ENCODE data around the gene MT1B.
"Not testable (repeated sequence)": the region's sequence is repeated elsewhere in the genome, so short reads cannot be mapped to it uniquely, and the experiment has no call there.

Gene MT1B

GRCh38 chr16:56617212-56618085, 34.2 kb upstream of the MT1B start:
- no peak for DNase-seq (ENCODE audit: low spot score)
- in situ Hi-C loops (cut with MboI; ENCODE audit: low sequenced_read_pairs, unreplicated experiment) = no loop called here
- TF ChIP-seq CTCF (IDR thresholded peaks at IDR 0.05; ENCODE audit: borderline replicate concordance, control extremely low read depth, extremely low read depth, insufficient read depth, missing control alignments) = no peak

GRCh38 chr16:56618138-56618537, 33.5 kb upstream of the MT1B start:
- DNase-seq (ENCODE audit: low spot score) = no peak
- in situ Hi-C loops (cut with MboI; ENCODE audit: low sequenced_read_pairs, unreplicated experiment) = no loop called here
- TF ChIP-seq CTCF (IDR thresholded peaks at IDR 0.05; ENCODE audit: borderline replicate concordance, control extremely low read depth, extremely low read depth, insufficient read depth, missing control alignments) = no peak

- no peak for DNase-seq (ENCODE audit: low spot score)
- in situ Hi-C loops (cut with MboI; ENCODE audit: low sequenced_read_pairs, unreplicated experiment) = no loop called here
- no peak for TF ChIP-seq CTCF (IDR thresholded peaks at IDR 0.05; ENCODE audit: borderline replicate concordance, control extremely low read depth, extremely low read depth, insufficient read depth, missing control alignments)
Measured at GRCh38 chr16:56620339-56620897, 31.3 kb upstream of the MT1B start.

GRCh38 chr16:56621665-56622445, 29.8 kb upstream of the MT1B start:
- in situ Hi-C loops (cut with MboI; ENCODE audit: low sequenced_read_pairs, unreplicated experiment); DNase-seq (ENCODE audit: low spot score): not testable (repeated sequence)

GRCh38 chr16:56623184-56623583, 28.5 kb upstream of the MT1B start:
- in situ Hi-C loops (cut with MboI; ENCODE audit: low sequenced_read_pairs, unreplicated experiment); DNase-seq (ENCODE audit: low spot score): not testable (repeated sequence)

- no peak for DNase-seq (ENCODE audit: low spot score)
- no peak for TF ChIP-seq CTCF (IDR thresholded peaks at IDR 0.05; ENCODE audit: borderline replicate concordance, control extremely low read depth, extremely low read depth, insufficient read depth, missing control alignments)
- in situ Hi-C loops (cut with MboI; ENCODE audit: low sequenced_read_pairs, unreplicated experiment) = no loop called here
Measured at GRCh38 chr16:56623637-56624036, 28.0 kb upstream of the MT1B start.

GRCh38 chr16:56625140-56625942, 26.3 kb upstream of the MT1B start, which contains the start of gene MT1E:
TSS of gene MT1E (plus strand) at chr16:56625781. CDS start at chr16:56625852, 71 bp downstream.
- no peak for DNase-seq (ENCODE audit: low spot score)
- TF ChIP-seq CTCF (IDR thresholded peaks at IDR 0.05; ENCODE audit: borderline replicate concordance, control extremely low read depth, extremely low read depth, insufficient read depth, missing control alignments) = no peak
- in situ Hi-C loops (cut with MboI; ENCODE audit: low sequenced_read_pairs, unreplicated experiment) = no loop called here
